Measurements from ENCODE around the gene LIX1L.

The LIX1L gene

DNA sequence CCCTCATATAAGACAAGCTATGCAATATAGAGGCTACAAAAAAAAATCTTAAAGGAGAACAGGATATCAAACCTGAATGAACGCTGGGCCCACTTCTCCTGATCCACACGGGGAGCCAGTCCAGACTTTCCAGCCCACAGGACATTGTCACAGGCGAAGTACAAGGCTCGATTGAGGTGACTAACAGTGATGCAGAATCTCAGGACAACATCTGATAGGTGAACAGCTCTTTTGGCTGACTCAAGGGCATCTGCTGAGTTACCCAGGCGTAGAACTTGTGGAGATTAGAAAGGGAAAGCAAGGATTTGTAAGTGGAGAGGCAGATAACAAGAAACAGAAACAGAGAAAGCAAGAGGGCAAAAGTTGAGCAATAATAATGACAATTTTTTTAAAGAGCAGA is 41.1 kb downstream of the LIX1L start:
- peak overlapping the region; percentile 96; the same call in 1 of the 2 replicates for H3K27ac ChIP-seq
- TF ChIP-seq, protein P1, sequence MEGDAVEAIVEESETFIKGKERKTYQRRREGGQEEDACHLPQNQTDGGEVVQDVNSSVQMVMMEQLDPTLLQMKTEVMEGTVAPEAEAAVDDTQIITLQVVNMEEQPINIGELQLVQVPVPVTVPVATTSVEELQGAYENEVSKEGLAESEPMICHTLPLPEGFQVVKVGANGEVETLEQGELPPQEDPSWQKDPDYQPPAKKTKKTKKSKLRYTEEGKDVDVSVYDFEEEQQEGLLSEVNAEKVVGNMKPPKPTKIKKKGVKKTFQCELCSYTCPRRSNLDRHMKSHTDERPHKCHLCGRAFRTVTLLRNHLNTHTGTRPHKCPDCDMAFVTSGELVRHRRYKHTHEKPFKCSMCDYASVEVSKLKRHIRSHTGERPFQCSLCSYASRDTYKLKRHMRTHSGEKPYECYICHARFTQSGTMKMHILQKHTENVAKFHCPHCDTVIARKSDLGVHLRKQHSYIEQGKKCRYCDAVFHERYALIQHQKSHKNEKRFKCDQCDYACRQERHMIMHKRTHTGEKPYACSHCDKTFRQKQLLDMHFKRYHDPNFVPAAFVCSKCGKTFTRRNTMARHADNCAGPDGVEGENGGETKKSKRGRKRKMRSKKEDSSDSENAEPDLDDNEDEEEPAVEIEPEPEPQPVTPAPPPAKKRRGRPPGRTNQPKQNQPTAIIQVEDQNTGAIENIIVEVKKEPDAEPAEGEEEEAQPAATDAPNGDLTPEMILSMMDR (IDR thresholded peaks at IDR 0.05) = no peak
- no peak for TF ChIP-seq ZFX (IDR thresholded peaks at IDR 0.05; ENCODE audit: borderline replicate concordance)

- H3K27ac ChIP-seq = no peak overlapping the region
- TF ChIP-seq, protein P1 (IDR thresholded peaks at IDR 0.05) = no peak
- TF ChIP-seq ZFX (IDR thresholded peaks at IDR 0.05; ENCODE audit: borderline replicate concordance) = no peak
Observed at GRCh38 chr1:145912128-145912641, 45.6 kb downstream of the LIX1L start.

- H3K27ac ChIP-seq = peak overlapping the region; percentile 12; the same call in 1 of the 2 replicates
- TF ChIP-seq ZFX (IDR thresholded peaks at IDR 0.05; ENCODE audit: borderline replicate concordance) = no peak
- TF ChIP-seq, protein P1 (IDR thresholded peaks at IDR 0.05) = no peak
Observed at GRCh38 chr1:145908653-145909052, 49.2 kb downstream of the LIX1L start.

GRCh38 chr1:145906954-145907753 is 50.7 kb downstream of the LIX1L start:
- TF ChIP-seq ZFX (IDR thresholded peaks at IDR 0.05; ENCODE audit: borderline replicate concordance) = no peak
- TF ChIP-seq, protein P1 (IDR thresholded peaks at IDR 0.05) = no peak
- H3K27ac ChIP-seq = no peak overlapping the region

DNA sequence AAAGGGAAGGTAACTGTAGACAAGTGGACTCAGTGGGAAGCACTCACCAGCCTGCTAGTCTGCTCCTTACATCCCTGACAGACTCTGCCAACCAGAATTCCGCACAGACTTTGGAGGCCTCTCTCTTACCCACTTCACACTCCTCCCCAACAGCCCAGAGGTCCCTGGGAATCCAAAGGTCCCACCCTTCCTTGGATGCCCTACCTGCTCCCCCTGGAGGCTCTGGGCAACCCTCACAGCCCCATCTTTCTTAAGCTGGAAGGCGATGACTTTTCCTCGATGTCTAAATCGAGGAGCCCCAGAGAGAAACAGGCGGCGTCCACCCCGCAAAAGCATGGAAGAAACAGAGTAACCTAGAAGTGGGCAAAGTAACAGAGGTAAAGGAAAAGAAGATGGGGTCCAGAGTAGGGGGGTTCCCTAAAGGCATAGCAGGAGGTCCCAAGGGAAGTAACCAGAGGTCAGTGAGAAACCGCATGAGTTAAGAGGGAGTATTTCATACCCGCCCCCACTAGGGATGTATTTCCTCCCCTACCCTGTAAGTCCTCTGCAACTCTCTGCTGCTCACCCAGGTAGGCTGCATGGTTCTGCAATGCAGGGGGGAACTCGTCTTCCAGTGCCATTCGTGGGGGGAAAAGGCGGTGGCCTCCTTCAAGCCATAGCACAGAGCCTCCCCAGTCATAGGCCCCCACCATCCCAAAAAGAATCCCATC is 56.4 kb downstream of the LIX1L start:
- TF ChIP-seq, protein P1 (IDR thresholded peaks at IDR 0.05) = no peak; the same call in 1 of the 2 replicates
- TF ChIP-seq ZFX (IDR thresholded peaks at IDR 0.05; ENCODE audit: borderline replicate concordance) = no peak
- H3K27ac ChIP-seq = no peak overlapping the region

- no peak for TF ChIP-seq ZFX (IDR thresholded peaks at IDR 0.05; ENCODE audit: borderline replicate concordance)
- TF ChIP-seq, protein P1 (IDR thresholded peaks at IDR 0.05) = no peak
- H3K27ac ChIP-seq = no peak overlapping the region
Observed at GRCh38 chr1:145898756-145899155, 59.1 kb downstream of the LIX1L start.

All from 22Rv1 (cell line).